K562 (cell line): ENCODE measurements around the gene ZDHHC24. TPM values are rescaled to one million over a fixed set of nuclear protein-coding genes. Genes with fewer than 3 reads are reported as not detected.

Experiments used
- ATAC-seq: fragments of 200-7000 bp; cut with Tn5 transposase; 3 replicates; pipeline ENCODE4 v1.9.1; 2020; ENCODE audit warnings: moderate library complexity
- BruUV-seq: library from RNA; stranded (reverse); fragments of 400-500 nt; replicated peaks from 2 replicates; lab custom pipeline; 2021; lab: Mats Ljungman, UMichigan
- CTCF ChIA-PET: fragments of 300-600 bp; formaldehyde crosslinking; extraction: SDS; loops from one replicate; lab custom pipeline; 2021; ENCODE audit warnings: low intra/inter-chr PET ratio; lab: Yijun Ruan, JAX
- POLR2A ChIA-PET: fragments of 300-600, 350-650 bp; sonication (Branson Sonifier 250); formaldehyde crosslinking; extraction: SDS; loops from one replicate; lab custom pipeline; 2021; ENCODE audit warnings: antibody characterized with exemption, inconsistent platforms; lab: Yijun Ruan, JAX
- DNase-seq, 4 experiments: peaks; one replicate each; pipeline versions ENCODE4 v3.0.0 to v3.0.0-alpha.2; 2011 to 2018; ENCODE audit warnings: low spot score in 3 of 4, mixed read lengths in 3 of 4; ENCODE audit errors: extremely low read depth in 1 of 4
- FAIRE-seq: peaks from 2 replicates; lab custom pipeline; 2011; peaks lifted over from hg19 to GRCh38; lab: Jason Lieb, UNC
- H2AFZ ChIP-seq: 2 replicates; pipeline ENCODE4 v1.6.0; 2011; ENCODE audit warnings: low read depth, low read length, control low read depth, inconsistent platforms
- H3K27ac ChIP-seq: fragments of 200-600 bp; 3 replicates; pipeline ENCODE4 v1.8.0; 2011; ENCODE audit warnings: low read depth, mild to moderate bottlenecking, control low read depth, inconsistent platforms, low read length, moderate library complexity, mixed read lengths; ENCODE audit errors: extremely low read depth
- H3K27me3 ChIP-seq, 2 experiments: fragments of 300-600 bp in 1 of 2; 2 replicates in 1 of 2; 3 replicates in 1 of 2; pipeline versions ENCODE4 v1.6.0 to v1.8.0; 2011; ENCODE audit warnings: inconsistent platforms in 2 of 2, low read length in 2 of 2, mild to moderate bottlenecking in 1 of 2, mixed read lengths in 1 of 2, moderate library complexity in 1 of 2; ENCODE audit not compliant: control insufficient read depth in 2 of 2, insufficient read depth in 2 of 2
- H3K36me3 ChIP-seq: fragments of 300-600 bp; 3 replicates; pipeline ENCODE4 v1.8.0; 2011; ENCODE audit warnings: mild to moderate bottlenecking, low read length, inconsistent platforms; ENCODE audit not compliant: control insufficient read depth, insufficient read depth
- H3K4me1 ChIP-seq, 2 experiments: fragments of 200-600 bp in 1 of 2; replicated peaks in 1 of 2; 2 replicates in 1 of 2; 3 replicates in 1 of 2; pipeline versions ENCODE4 v1.5.1 to v1.8.0; 2011; ENCODE audit warnings: inconsistent platforms in 2 of 2, low read length in 2 of 2, mild to moderate bottlenecking in 1 of 2, mixed read lengths in 1 of 2, moderate library complexity in 1 of 2; ENCODE audit not compliant: control insufficient read depth in 2 of 2, insufficient read depth in 2 of 2
- H3K4me2 ChIP-seq: 2 replicates; pipeline ENCODE4 v1.6.1; 2011; ENCODE audit warnings: low read length, control low read depth, inconsistent platforms, mixed read lengths; ENCODE audit not compliant: insufficient read depth
- H3K4me3 ChIP-seq: fragments of 200-600 bp; sonication (generic), shearing (Covaris generic); 2 replicates; pipeline ENCODE4 v1.5.1; 2016; ENCODE audit warnings: control low read depth, inconsistent platforms
- H3K79me2 ChIP-seq: fragments of 200-600 bp; 3 replicates; pipeline ENCODE4 v1.8.0; 2011; ENCODE audit warnings: low read length, inconsistent platforms; ENCODE audit not compliant: control insufficient read depth, insufficient read depth
- H3K9ac ChIP-seq, 2 experiments: 2 replicates each; pipeline versions ENCODE4 v1.6.0 to v1.6.1; 2011; ENCODE audit warnings: low read depth in 2 of 2, low read length in 2 of 2, control low read depth in 1 of 2, inconsistent platforms in 1 of 2, mild to moderate bottlenecking in 1 of 2, mixed read lengths in 1 of 2; ENCODE audit not compliant: insufficient read depth in 1 of 2
- H3K9me1 ChIP-seq: one replicate; pipeline ENCODE4 v1.6.0; 2011; ENCODE audit warnings: inconsistent platforms, mild to moderate bottlenecking, low read length, moderate library complexity; ENCODE audit not compliant: control insufficient read depth, insufficient read depth
- H3K9me3 ChIP-seq: replicated peaks from 2 replicates; pipeline ENCODE4 v1.5.1; 2011; ENCODE audit warnings: low read depth, low read length, inconsistent platforms; ENCODE audit not compliant: control insufficient read depth, insufficient read depth
- H4K20me1 ChIP-seq: replicated peaks from 2 replicates; pipeline ENCODE4 v1.6.1; 2011; ENCODE audit warnings: low read length, inconsistent platforms, mixed read lengths; ENCODE audit not compliant: control insufficient read depth, insufficient read depth
- HSF4 ChIP-seq: fragments of 250-450 bp; sonication (Bioruptor Pico); IDR thresholded peaks from 2 replicates; pipeline ENCODE4 v2.1.2; 2022; ENCODE audit warnings: mild to moderate bottlenecking, moderate library complexity, borderline replicate concordance
- KDM4B ChIP-seq, 2 experiments: fragments of 450-650 bp in 1 of 2; sonication (generic) in 1 of 2; IDR thresholded peaks; 2 replicates each; pipeline ENCODE4 v1.6.1; 2016 to 2017; ENCODE audit warnings: borderline replicate concordance in 2 of 2, antibody characterized with exemption in 1 of 2, low read depth in 1 of 2, mild to moderate bottlenecking in 1 of 2
- RBM25 ChIP-seq: fragments of 200-400 bp; formaldehyde crosslinking; IDR thresholded peaks from 2 replicates; pipeline ENCODE4 v1.6.1; 2018; ENCODE audit warnings: low read length, low read depth, moderate library complexity; ENCODE audit not compliant: severe bottlenecking
- TEAD4 ChIP-seq, 2 experiments: sonication (generic) in 1 of 2; formaldehyde crosslinking in 1 of 2; IDR thresholded peaks; 2 replicates each; pipeline versions ENCODE4 v1.6.1 to v1.8.0; 2012 to 2022; ENCODE audit warnings: borderline replicate concordance in 1 of 2, inconsistent platforms in 1 of 2, low read length in 1 of 2, mild to moderate bottlenecking in 1 of 2, missing genetic modification reagents in 1 of 2
- TFAP4 ChIP-seq: sonication (generic); formaldehyde crosslinking; IDR thresholded peaks from 2 replicates; pipeline ENCODE4 v1.8.0; 2022; ENCODE audit warnings: missing genetic modification reagents, mild to moderate bottlenecking, moderate library complexity, borderline replicate concordance
- ZNF165 ChIP-seq: fragments of 250-450 bp; sonication (Bioruptor Pico); IDR thresholded peaks from 2 replicates; pipeline ENCODE4 v1.4.0; 2020; ENCODE audit warnings: borderline replicate concordance
- ZNF518B ChIP-seq: fragments of 250-450 bp; sonication (Bioruptor Pico); IDR thresholded peaks from 2 replicates; pipeline ENCODE4 v1.5.0; 2021; ENCODE audit warnings: mild to moderate bottlenecking, moderate library complexity
- WGBS: fragments of 100-300 bp; shearing (Covaris generic); methylation state at CpG from one replicate; pipeline ENCODE4 v1.1.6; 2016; ENCODE audit warnings: low coverage, mixed read lengths; ENCODE audit not compliant: insufficient coverage; ENCODE audit errors: missing lambda C conversion rate; 5-methylcytosine and 5-hydroxymethylcytosine counted together
- in situ Hi-C: fragments of 300-500 bp; cut with MboI; formaldehyde crosslinking; loops from 4 replicates; pipeline ENCODE4 v1.15.0; 2018; ENCODE audit warnings: inconsistent platforms, mixed read lengths
- intact Hi-C: fragments of 100-400 bp; cut with micrococcal nuclease; formaldehyde crosslinking; loops from 2 replicates; pipeline ENCODE4 v1.14.2; 2022
- polyA plus RNA-seq, 8 experiments: library from polyadenylated mRNA; depleted of rRNA in 4 of 8; stranded (reverse) in 5 of 8; unstranded in 3 of 8; fragments of >200 nt; fragmentation: Nextera tagmentation in 2 of 8; fragmentation: Illumina TruSeq in 1 of 8; extraction: Ambion mirVana in 2 of 8; extraction: Trizol in 1 of 8; gene quantifications; 2 replicates each; pipeline versions ENCODE4 v1.2.1 to v1.2.3, GENCODE V29; 2011 to 2014; ENCODE audit warnings: inconsistent platforms in 1 of 8, missing spikeins in 1 of 8
- total RNA-seq, 7 experiments: library from RNA; depleted of rRNA in 6 of 7; stranded (reverse); fragments of >200 nt in 6 of 7; fragmentation: Illumina TruSeq in 2 of 7; extraction: Trizol in 2 of 7; gene quantifications; 2 replicates each; pipeline versions ENCODE4 v1.2.1 to v1.2.3, GENCODE V29; 2011 to 2021; ENCODE audit warnings: low replicate concordance in 1 of 7

The ZDHHC24 gene
- total and polyA plus RNA-seq, 9 of the 15 experiments (the other 6 are each of a cell fraction or from before 2014, with no cell fraction given): 0.45 to 11.2 (median 2.7) TPM

- peak; percentile 78 for TF ChIP-seq TFAP4 (CRISPR knock-in tag)
These were observed 49.5 kb upstream of the ZDHHC24 start (continued) for GRCh38 chr11:66595245-66595904.

- DNase-seq: no peak
- H3K4me1 ChIP-seq: peaks cover 32 to 51% of the 10 kb centered on the region in 2 experiments
- H4K20me1 ChIP-seq: no peaks in the 10 kb centered on the region
- intact Hi-C loops: loop anchor here (1.0 to 5.0 kb wide), 2 partner anchors 23 to 84 kb away; partner anchors contain the start of genes RBM14 and RBM4B
- POLR2A ChIA-PET: interaction anchor here (0.7 to 0.9 kb wide), 2 partner anchors 43 to 303 kb away, joined by 3 read pairs; no protein-coding TSS in a partner anchor
- in situ Hi-C loops: no loop called here
- CTCF ChIA-PET: no interaction called here
- peak overlapping the region; percentile 85 to 94 for H3K9ac ChIP-seq
- peaks cover 26% of the 10 kb centered on the region for H3K79me2 ChIP-seq
- TF ChIP-seq TEAD4 (IDR thresholded peaks at IDR 0.05; ENCODE audit: low read length): no peak
- peak; percentile 4; the same call in 1 of the 2 replicates for TF ChIP-seq TEAD4 (CRISPR knock-in tag; IDR thresholded peaks at IDR 0.05; ENCODE audit: borderline replicate concordance)
- no peak for TF ChIP-seq ZNF518B (CRISPR knock-in tag)
- no peak for TF ChIP-seq HSF4 (CRISPR knock-in tag)
- no peak for TF ChIP-seq ZNF165
- no peak for TF ChIP-seq KDM4B (IDR thresholded peaks at IDR 0.05; ENCODE audit: borderline replicate concordance in 2 of 2, low read depth in 1 of 2)
- TF ChIP-seq RBM25: peak; percentile 12
- TF ChIP-seq, all 486 proteins: peak for 2
- Histone ChIP-seq H2AFZ (peak overlapping the region; percentile 95), H3K27ac (peak overlapping the region; percentile 75), H3K4me2 (peak overlapping the region; percentile 94), H3K9me3 (no peaks in the 10 kb centered on the region), H3K4me3 (peak overlapping the region; percentile 75), H3K27me3 (no peaks in the 10 kb centered on the region), H3K36me3 (peaks cover 11% of the 10 kb centered on the region; the same call in 2 of the 3 replicates), H3K9me1 (no peaks in the 10 kb centered on the region)
- BruUV-seq: TSS peak; percentile 78
- ATAC-seq (no peak), FAIRE-seq (no peak)
- WGBS: 25% methylated on average over 7 of the region's 7 CpGs
These were observed 47.8 kb upstream of the ZDHHC24 start for GRCh38 chr11:66593650-66594049.
